ENCODE measurements around the gene ACTRT2. TPM values are rescaled to one million over a fixed set of nuclear protein-coding genes. Genes with fewer than 3 reads are reported as not detected.

ACTRT2 gene
- not detected in 2 replicates for total RNA-seq

DNA sequence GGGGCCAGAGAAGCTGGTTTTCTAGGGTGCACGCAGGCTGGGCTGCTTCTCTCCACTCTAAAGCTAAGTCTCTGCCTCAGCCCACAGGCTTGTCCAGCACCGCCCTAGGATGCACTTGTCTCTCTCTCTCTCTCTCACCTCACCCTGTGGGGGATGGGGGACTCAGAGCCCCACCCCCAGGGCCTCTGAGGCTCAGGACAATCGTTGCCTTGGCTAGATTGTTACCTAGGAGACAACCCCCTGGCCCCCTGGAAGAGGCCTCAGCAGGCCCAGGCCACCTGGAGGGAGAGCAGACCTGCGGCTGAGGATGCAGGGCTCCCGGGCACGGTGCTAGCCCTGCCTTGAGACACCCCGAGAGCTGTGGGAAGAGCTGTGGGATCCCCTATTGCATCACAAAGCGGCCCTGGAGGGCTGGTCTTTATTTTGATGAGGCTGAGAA lies at the start of gene ACTRT2:
ACTRT2 (plus strand) TSS at position 235 of the 439 bp plus-strand sequence. CDS start 220 bp downstream, outside the sequence.
- Mint-ChIP-seq H3K27me3 (no peaks in the 10 kb centered on the region), H3K9me3 (no peaks in the 10 kb centered on the region), H3K36me3 (ENCODE audit: low read depth) (no peaks in the 10 kb centered on the region), H3K27ac (no peak within 1 kb of the TSS), H3K4me3 (no peak within 1 kb of the TSS), H3K4me1 (no peaks in the 10 kb centered on the region)
- intact Hi-C loops (cut with micrococcal nuclease), result no loop called here
- no peak for DNase-seq

DNA sequence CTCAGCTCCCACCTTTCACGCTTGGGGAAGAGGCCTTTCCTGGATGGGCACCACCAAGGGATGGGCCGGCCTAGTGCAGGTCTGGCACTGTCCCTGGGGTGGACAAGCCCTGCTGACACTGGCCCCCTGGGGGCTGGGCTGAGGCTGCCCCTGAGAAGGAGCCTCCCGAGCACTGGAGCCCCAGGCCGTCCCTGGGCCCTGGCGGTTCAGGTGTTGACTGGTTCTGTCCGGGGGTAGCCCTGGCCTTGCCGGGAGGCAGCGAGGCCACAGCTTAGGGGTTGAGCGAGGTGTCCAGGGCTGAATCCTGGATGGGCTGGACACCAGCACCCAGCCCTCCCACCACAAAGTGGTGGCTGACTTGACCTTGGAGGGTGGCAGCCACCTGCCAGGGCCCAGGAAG lies 49.7 kb upstream of the ACTRT2 start:
- Mint-ChIP-seq H3K36me3 (ENCODE audit: low read depth) (no peaks in the 10 kb centered on the region), H3K27me3 (no peaks in the 10 kb centered on the region), H3K27ac (no peak overlapping the region), H3K9me3 (no peaks in the 10 kb centered on the region), H3K4me3 (no peak overlapping the region), H3K4me1 (no peaks in the 10 kb centered on the region)
- no peak for DNase-seq
- intact Hi-C loops (cut with micrococcal nuclease), result no loop called here

DNA sequence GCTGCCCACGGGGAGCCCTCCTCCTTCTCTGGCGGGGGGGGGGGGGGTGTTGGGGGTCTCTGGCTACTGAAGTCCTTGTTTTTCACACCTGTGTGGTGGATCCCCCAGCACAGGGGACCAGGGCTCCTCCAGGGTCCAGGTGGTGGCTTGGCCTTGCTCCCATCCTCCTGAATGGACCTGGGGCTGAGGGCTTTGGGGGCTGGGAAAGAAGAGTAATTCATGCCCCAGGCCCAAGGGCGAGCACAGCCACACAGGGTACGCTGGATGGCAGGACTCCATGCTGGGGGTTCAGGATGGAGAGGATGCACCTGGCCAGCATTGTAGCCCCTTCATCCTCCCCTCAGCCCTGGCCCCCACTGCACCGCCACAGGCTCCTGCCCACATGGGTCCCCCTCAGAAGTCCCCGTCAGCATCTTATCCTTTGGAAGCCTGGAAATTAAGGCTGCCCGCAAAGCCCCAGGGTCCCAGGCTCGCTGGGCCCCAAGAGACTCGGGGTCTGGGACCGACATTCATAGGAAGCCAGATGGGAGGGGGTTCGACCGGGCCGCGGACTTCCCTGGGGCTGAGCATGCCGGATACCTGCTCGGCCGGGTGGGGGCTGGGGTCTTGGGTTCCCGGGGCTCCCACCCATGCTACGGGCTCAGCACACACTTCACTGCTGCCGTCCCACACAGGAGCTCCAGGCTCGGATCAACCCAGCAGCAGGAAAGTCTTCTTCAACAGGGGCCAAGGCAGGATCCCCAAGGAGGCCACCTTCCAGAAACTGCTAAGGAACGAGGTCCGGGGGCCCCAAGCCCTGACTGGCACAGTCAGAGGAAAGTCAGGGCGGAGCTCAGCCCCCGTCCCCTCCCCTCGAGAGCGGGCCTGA lies 49.0 kb upstream of the ACTRT2 start:
- H3K27ac Mint-ChIP-seq, result no peak overlapping the region
- H3K27me3 Mint-ChIP-seq, result no peaks in the 10 kb centered on the region
- DNase-seq, result no peak
- no peaks in the 10 kb centered on the region for H3K4me1 Mint-ChIP-seq
- no peaks in the 10 kb centered on the region for H3K9me3 Mint-ChIP-seq
- H3K4me3 Mint-ChIP-seq, result no peak overlapping the region
- intact Hi-C loops (cut with micrococcal nuclease), result no loop called here
- no peaks in the 10 kb centered on the region for H3K36me3 Mint-ChIP-seq (ENCODE audit: low read depth)

DNA sequence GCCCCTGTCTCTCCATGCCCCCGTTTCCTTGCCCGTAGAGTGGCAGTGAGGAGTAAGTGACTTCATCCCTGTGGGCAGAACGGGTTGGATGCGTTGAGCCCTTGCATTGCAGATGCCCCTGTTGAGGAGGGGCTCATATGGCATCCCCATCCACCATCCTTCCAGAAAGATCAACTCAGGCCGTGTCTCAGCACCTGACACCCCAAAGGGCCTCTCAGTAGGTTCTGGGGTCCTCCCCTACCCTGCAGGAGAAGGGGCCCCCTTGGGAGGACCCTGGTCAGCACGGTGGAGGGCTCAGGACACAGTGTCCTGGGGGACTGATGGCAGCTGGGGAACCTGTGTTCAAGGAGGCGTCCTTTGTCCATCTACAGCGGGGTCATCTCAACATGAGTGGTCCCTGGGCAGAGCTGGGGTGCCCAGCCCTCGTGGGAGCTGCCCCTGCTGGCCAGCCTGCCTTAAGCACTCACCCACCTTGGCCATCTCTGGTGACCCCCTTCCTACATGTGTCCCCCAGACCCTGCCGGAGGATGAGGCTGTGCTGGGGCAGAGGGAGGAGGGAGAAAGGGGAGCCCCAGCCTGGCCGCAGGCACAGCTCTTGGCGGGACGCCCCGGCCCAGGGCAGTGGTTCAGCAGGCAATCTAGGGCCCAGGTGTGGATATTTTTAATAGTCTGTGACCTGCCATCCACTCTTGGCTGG lies 48.2 kb upstream of the ACTRT2 start:
- DNase-seq, result no peak
- no peaks in the 10 kb centered on the region for H3K4me1 Mint-ChIP-seq
- H3K9me3 Mint-ChIP-seq, result no peaks in the 10 kb centered on the region
- no peaks in the 10 kb centered on the region for H3K36me3 Mint-ChIP-seq (ENCODE audit: low read depth)
- no peak overlapping the region for H3K4me3 Mint-ChIP-seq
- no peak overlapping the region for H3K27ac Mint-ChIP-seq
- no peaks in the 10 kb centered on the region for H3K27me3 Mint-ChIP-seq
- intact Hi-C loops (cut with micrococcal nuclease), result no loop called here

GRCh38 chr1:2973601-2974593 lies 47.4 kb upstream of the ACTRT2 start:
- Mint-ChIP-seq H3K4me1 (no peaks in the 10 kb centered on the region), H3K9me3 (no peaks in the 10 kb centered on the region), H3K27me3 (no peaks in the 10 kb centered on the region), H3K4me3 (no peak overlapping the region), H3K36me3 (ENCODE audit: low read depth) (no peaks in the 10 kb centered on the region), H3K27ac (no peak overlapping the region)
- DNase-seq, result no peak
- intact Hi-C loops (cut with micrococcal nuclease), result no loop called here

DNA sequence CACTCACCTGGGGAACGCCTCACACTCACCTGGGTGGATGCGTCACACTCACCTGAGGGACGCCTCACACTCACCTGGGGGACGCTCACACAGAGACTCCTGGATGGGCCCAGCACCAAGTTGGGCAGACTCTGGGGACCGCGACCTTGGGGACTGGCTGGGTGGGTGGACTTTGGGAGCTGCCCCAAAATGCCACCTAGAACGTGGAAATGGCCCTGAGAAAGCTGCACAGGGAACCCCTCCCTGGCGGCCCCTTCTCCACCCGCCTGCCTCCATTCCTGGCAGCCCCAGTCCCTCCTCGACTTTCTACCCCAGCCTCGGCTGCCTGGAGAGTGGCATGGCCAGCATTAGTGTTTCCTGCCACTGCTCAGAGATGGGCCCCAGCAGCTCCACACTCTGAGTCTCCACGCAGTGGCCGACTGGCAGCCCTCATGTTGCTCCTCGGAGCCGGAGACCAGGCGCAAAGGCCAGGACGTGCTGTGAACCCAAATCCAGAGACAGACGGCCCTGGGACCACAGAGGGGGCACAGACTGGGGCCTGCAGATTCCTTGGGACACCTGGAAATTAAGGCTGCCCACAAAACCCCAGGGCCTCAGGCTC lies 46.5 kb upstream of the ACTRT2 start:
- Mint-ChIP-seq H3K27ac (no peak overlapping the region), H3K4me1 (no peaks in the 10 kb centered on the region), H3K9me3 (no peaks in the 10 kb centered on the region), H3K27me3 (no peaks in the 10 kb centered on the region), H3K36me3 (ENCODE audit: low read depth) (no peaks in the 10 kb centered on the region), H3K4me3 (no peak overlapping the region)
- intact Hi-C loops (cut with micrococcal nuclease), result no loop called here
- DNase-seq, result no peak

GRCh38 chr1:2975466-2976179 lies 45.6 kb upstream of the ACTRT2 start:
- H3K36me3 Mint-ChIP-seq (ENCODE audit: low read depth), result no peaks in the 10 kb centered on the region
- DNase-seq, result no peak
- no peaks in the 10 kb centered on the region for H3K9me3 Mint-ChIP-seq
- intact Hi-C loops (cut with micrococcal nuclease), result no loop called here
- H3K4me3 Mint-ChIP-seq, result no peak overlapping the region
- no peaks in the 10 kb centered on the region for H3K4me1 Mint-ChIP-seq
- no peaks in the 10 kb centered on the region for H3K27me3 Mint-ChIP-seq
- no peak overlapping the region for H3K27ac Mint-ChIP-seq

DNA sequence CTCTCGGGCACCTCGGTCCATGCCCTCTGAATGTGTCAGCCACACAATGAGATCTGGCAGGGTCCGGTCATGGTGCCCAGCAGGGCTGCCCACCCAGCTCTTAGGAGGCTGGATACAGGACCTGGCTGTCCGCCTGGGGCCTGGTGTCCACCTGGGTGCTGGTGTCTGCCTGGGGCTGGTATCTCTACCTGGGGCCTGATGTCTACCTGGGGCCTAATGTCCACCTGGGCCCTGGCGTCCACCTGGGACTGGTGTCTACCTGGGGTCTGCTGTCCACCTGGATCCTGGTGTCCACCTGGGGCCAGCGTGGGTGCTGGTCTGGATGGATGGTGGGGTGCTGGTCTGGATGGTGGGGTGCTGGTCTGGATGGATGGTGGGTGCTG lies 45.1 kb upstream of the ACTRT2 start:
- no peaks in the 10 kb centered on the region for H3K36me3 Mint-ChIP-seq (ENCODE audit: low read depth)
- no peaks in the 10 kb centered on the region for H3K9me3 Mint-ChIP-seq
- no peak for DNase-seq
- no peaks in the 10 kb centered on the region for H3K4me1 Mint-ChIP-seq
- intact Hi-C loops (cut with micrococcal nuclease), result no loop called here
- no peak overlapping the region for H3K4me3 Mint-ChIP-seq
- no peaks in the 10 kb centered on the region for H3K27me3 Mint-ChIP-seq
- H3K27ac Mint-ChIP-seq, result no peak overlapping the region

DNA sequence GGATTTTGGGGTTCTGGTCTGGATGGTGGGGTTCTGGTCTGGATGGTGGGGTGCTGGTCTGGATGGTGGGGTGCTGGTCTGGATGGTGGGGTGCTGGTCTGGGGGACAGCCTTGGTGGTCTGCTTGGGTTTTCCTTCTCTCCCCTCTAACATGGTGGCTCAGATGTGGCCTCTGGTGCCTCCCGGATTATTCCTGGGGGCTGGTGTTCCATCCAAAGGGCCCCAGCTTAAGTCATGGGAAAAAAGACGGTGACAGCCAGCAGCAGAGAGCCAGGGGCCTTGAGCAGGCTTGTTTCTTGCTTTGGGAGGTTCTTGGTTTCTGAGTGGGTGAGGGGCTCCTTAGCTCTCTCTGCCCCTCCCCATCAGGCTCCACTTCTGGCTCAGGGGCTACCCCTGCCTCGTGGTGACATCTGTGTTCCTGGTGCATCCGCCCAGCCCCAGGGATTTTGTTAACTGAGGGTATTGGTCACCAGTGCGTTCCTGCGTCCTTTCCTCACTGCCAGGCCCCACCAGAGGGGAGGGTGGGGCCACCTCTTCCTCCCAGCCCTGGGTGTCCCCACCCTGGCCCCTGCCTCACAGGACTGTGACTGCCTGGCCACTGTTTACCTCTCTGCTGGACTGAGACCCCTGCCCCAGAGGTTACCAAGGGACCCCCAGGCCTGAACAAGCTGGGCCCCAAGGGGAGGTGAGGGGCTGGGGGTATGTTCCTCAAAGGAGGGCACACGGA lies 43.2 kb upstream of the ACTRT2 start:
- Mint-ChIP-seq H3K27ac (no peak overlapping the region), H3K27me3 (no peaks in the 10 kb centered on the region), H3K4me3 (no peak overlapping the region), H3K36me3 (ENCODE audit: low read depth) (no peaks in the 10 kb centered on the region), H3K4me1 (no peaks in the 10 kb centered on the region), H3K9me3 (no peaks in the 10 kb centered on the region)
- no peak for DNase-seq
- intact Hi-C loops (cut with micrococcal nuclease), result no loop called here

DNA sequence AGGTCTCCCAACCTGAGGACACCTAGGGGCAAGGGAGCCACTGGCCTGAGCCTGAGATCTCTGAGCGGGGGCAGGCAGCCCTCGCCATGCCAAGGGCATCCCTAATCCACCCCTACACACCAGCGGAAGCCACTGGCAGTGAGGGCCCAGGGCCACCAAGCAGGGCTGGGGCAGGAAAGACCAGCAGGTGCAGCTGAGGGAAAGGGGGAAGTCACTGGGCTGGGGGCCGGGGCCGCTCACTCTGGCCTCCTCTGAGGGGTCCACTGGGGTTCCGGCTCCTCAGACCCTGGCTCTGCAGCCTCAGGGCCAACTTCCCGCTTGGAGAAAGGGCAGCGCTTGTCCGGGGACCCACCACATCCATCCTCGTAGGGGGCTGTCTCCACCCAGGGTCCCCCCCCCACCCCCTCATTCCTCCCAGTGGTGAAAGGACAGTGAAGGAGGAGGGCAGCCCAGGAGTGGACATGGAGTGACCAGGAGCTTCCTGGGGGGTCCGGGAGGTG lies 42.5 kb upstream of the ACTRT2 start:
- H3K36me3 Mint-ChIP-seq (ENCODE audit: low read depth), result no peaks in the 10 kb centered on the region
- no peak overlapping the region for H3K27ac Mint-ChIP-seq
- H3K4me3 Mint-ChIP-seq, result no peak overlapping the region
- intact Hi-C loops (cut with micrococcal nuclease), result no loop called here
- no peaks in the 10 kb centered on the region for H3K27me3 Mint-ChIP-seq
- DNase-seq, result no peak
- no peaks in the 10 kb centered on the region for H3K4me1 Mint-ChIP-seq
- H3K9me3 Mint-ChIP-seq, result no peaks in the 10 kb centered on the region

GRCh38 chr1:2979191-2980072 lies 41.8 kb upstream of the ACTRT2 start:
- no peaks in the 10 kb centered on the region for H3K27me3 Mint-ChIP-seq
- H3K9me3 Mint-ChIP-seq, result no peaks in the 10 kb centered on the region
- H3K36me3 Mint-ChIP-seq (ENCODE audit: low read depth), result no peaks in the 10 kb centered on the region
- H3K4me3 Mint-ChIP-seq, result no peak overlapping the region
- H3K4me1 Mint-ChIP-seq, result no peaks in the 10 kb centered on the region
- no peak overlapping the region for H3K27ac Mint-ChIP-seq
- DNase-seq, result no peak
- intact Hi-C loops (cut with micrococcal nuclease), result no loop called here

Data from activated CD4-positive, alpha-beta T cell treated with anti-CD3 and anti-CD28 coated beads, Interleukin-2, amount 10 ng/mL, durations not matched to agents 24 days and 14 days (primary cell).